Left hindlimb (tissue), 1 donor: ENCODE data around the gene EPS15.

Experiments
- DNase-seq: peaks from one replicate; pipeline ENCODE4 v3.0.0-alpha.2; 2018

The EPS15 gene

GRCh38 chr1:51359879-51360278, 159.2 kb downstream of the EPS15 start:
- no peak for DNase-seq

GRCh38 chr1:51355382-51355781, 163.7 kb downstream of the EPS15 start:
- no peak for DNase-seq

GRCh38 chr1:51354416-51354815, 164.7 kb downstream of the EPS15 start:
- no peak for DNase-seq

GRCh38 chr1:51351907-51352306, 167.2 kb downstream of the EPS15 start:
- no peak for DNase-seq

- DNase-seq = no peak
Measured at GRCh38 chr1:51349862-51350261, 169.2 kb downstream of the EPS15 start.

- no peak for DNase-seq
Measured at GRCh38 chr1:51348147-51348527, 170.9 kb downstream of the EPS15 start.

GRCh38 chr1:51347398-51348146, 171.5 kb downstream of the EPS15 start:
- DNase-seq = no peak

GRCh38 chr1:51346086-51346942, 172.8 kb downstream of the EPS15 start:
- DNase-seq = no peak

GRCh38 chr1:51345300-51345687, 173.8 kb downstream of the EPS15 start:
- DNase-seq = no peak

GRCh38 chr1:51344602-51345299, 174.3 kb downstream of the EPS15 start:
- no peak for DNase-seq

GRCh38 chr1:51344276-51344601, 174.8 kb downstream of the EPS15 start:
- no peak for DNase-seq

- DNase-seq = no peak
Measured at GRCh38 chr1:51343624-51344023, 175.4 kb downstream of the EPS15 start.

GRCh38 chr1:51342591-51343206, 176.4 kb downstream of the EPS15 start:
- DNase-seq = no peak

- DNase-seq = no peak
Measured at GRCh38 chr1:51341876-51342496, 177.1 kb downstream of the EPS15 start.

GRCh38 chr1:51340380-51340779, 178.7 kb downstream of the EPS15 start:
- DNase-seq = no peak

GRCh38 chr1:51336711-51337110, 182.4 kb downstream of the EPS15 start:
- no peak for DNase-seq

GRCh38 chr1:51336004-51336403, 183.1 kb downstream of the EPS15 start:
- no peak for DNase-seq

- DNase-seq = no peak
Measured at GRCh38 chr1:51331206-51332100, 187.6 kb downstream of the EPS15 start.

GRCh38 chr1:51330331-51331201, 188.5 kb downstream of the EPS15 start, which contains the start of gene TTC39A:
TTC39A (minus strand) TSS chr1:51330562; CDS start chr1:51330477, 85 bp downstream.
- no peak for DNase-seq
